Fibroblast of villous mesenchyme (primary cell): ENCODE data around the gene VIL1. TPM values are rescaled to one million over a fixed set of nuclear protein-coding genes. Genes with fewer than 3 reads are reported as not detected.

Experiments
- DNase-seq: peaks from one replicate; pipeline ENCODE4 v3.0.0-alpha.2; 2010; ENCODE audit warnings: low read depth
- H3K4me3 ChIP-seq: 2 replicates; pipeline ENCODE4 v1.5.1; 2011; ENCODE audit warnings: low read depth, mild to moderate bottlenecking, low read length
- CTCF ChIP-seq: IDR thresholded peaks from 2 replicates; pipeline ENCODE4 v1.5.1; 2012; ENCODE audit warnings: low read depth, mild to moderate bottlenecking, low read length; ENCODE audit not compliant: insufficient read depth
- total RNA-seq: library from RNA; depleted of rRNA; stranded (reverse); fragments of >200 nt; gene quantifications from 2 replicates; pipeline ENCODE4 v1.2.3, GENCODE V29; 2012

The VIL1 gene
- total RNA-seq, 1 donor, result under 0.01 TPM

GRCh38 chr2:218389333-218390150 lies 29.4 kb upstream of the VIL1 start:
- TF ChIP-seq CTCF, result no peak
- DNase-seq, result no peak
- H3K4me3 ChIP-seq, result no peak overlapping the region

- TF ChIP-seq CTCF, result no peak
- DNase-seq, result no peak
- H3K4me3 ChIP-seq, result no peak overlapping the region
Measured at GRCh38 chr2:218391202-218391601, 27.7 kb upstream of the VIL1 start.

GRCh38 chr2:218392459-218392858 lies 26.5 kb upstream of the VIL1 start:
- no peak for DNase-seq
- no peak overlapping the region for H3K4me3 ChIP-seq
- no peak for TF ChIP-seq CTCF

- no peak overlapping the region for H3K4me3 ChIP-seq
- no peak for DNase-seq
- no peak for TF ChIP-seq CTCF
Measured at GRCh38 chr2:218392891-218393462, 25.9 kb upstream of the VIL1 start.

- TF ChIP-seq CTCF, result no peak
- DNase-seq, result no peak
Measured at GRCh38 chr2:218393750-218394290, 25.1 kb upstream of the VIL1 start.

GRCh38 chr2:218394298-218395089 lies 24.4 kb upstream of the VIL1 start:
- DNase-seq, result no peak
- no peak for TF ChIP-seq CTCF
- no peak overlapping the region for H3K4me3 ChIP-seq

More at GRCh38 chr2:218393750-218394290, 25.1 kb upstream of the VIL1 start:
- H3K4me3 ChIP-seq, result no peak overlapping the region
